Colon (tissue), 2 donors: ENCODE data around the gene MEG3.

Experiments used
- FAIRE-seq: peaks from 2 replicates; lab custom pipeline; 2012; peaks lifted over from hg19 to GRCh38; lab: Jason Lieb, UNC
- donor health status: control.
- donor health status: control.

MEG3 gene

GRCh38 chr14:100825713-100826331 is at the start of gene MEG3:
MEG3 (plus strand) TSS chr14:100826118.
- no peak for FAIRE-seq

GRCh38 chr14:100776681-100777365 is 49.1 kb upstream of the MEG3 start:
- no peak for FAIRE-seq

DNA sequence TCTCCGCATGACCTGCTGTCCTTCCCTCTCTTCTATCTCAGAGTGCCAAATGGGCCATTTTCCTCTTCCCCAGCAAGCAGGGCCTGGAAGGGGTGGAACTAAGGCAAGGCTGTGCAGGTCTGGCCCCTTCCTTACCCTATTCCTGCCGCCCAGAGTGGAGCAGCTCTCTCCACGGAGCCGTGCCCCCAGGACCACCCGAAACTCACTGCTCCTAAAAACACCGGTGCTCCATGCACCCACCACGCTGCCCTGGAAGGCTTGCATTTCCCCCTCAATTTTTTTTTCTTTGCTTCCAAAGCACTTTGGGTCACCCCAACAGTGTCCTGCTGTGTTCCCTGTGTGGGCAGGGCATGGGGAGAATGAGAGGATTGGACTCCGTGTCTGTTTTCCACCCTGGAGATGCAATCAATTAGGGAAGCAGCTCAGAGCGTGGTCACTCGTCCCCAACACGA is 48.5 kb upstream of the MEG3 start:
- FAIRE-seq = no peak

GRCh38 chr14:100777818-100778525 is 47.9 kb upstream of the MEG3 start:
- FAIRE-seq = no peak

GRCh38 chr14:100778526-100778882 is 47.4 kb upstream of the MEG3 start:
- FAIRE-seq = no peak

GRCh38 chr14:100778951-100779690 is 46.8 kb upstream of the MEG3 start:
- FAIRE-seq = no peak

DNA sequence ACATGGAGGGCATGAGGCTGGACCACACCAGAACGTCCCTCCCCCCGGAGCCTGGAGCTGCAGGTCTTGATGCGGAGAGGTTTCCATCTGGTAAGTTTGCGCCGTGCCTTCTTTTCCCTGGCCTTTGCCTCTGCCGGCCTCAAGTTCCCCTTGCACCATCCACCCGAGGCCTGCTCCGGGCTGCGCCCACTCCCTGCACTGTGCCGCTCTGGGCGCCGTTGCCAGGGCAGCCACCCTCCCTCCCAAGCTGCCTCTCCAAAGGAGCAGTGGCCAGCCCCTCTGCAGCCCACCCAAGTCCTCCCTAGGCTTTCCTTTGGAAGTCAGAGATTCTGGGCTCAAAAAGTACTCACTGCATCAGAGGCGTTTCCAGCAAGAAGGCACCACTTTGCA is 46.2 kb upstream of the MEG3 start:
- no peak for FAIRE-seq

- no peak for FAIRE-seq
Measured at GRCh38 chr14:100780246-100780645, 45.7 kb upstream of the MEG3 start.

- FAIRE-seq = no peak
Measured at GRCh38 chr14:100780646-100781355, 45.1 kb upstream of the MEG3 start.

- FAIRE-seq = no peak
Measured at GRCh38 chr14:100781952-100782351, 44.0 kb upstream of the MEG3 start.

GRCh38 chr14:100782516-100783320 is 43.2 kb upstream of the MEG3 start:
- FAIRE-seq = no peak

GRCh38 chr14:100783630-100784370 is 42.1 kb upstream of the MEG3 start:
- FAIRE-seq = no peak

DNA sequence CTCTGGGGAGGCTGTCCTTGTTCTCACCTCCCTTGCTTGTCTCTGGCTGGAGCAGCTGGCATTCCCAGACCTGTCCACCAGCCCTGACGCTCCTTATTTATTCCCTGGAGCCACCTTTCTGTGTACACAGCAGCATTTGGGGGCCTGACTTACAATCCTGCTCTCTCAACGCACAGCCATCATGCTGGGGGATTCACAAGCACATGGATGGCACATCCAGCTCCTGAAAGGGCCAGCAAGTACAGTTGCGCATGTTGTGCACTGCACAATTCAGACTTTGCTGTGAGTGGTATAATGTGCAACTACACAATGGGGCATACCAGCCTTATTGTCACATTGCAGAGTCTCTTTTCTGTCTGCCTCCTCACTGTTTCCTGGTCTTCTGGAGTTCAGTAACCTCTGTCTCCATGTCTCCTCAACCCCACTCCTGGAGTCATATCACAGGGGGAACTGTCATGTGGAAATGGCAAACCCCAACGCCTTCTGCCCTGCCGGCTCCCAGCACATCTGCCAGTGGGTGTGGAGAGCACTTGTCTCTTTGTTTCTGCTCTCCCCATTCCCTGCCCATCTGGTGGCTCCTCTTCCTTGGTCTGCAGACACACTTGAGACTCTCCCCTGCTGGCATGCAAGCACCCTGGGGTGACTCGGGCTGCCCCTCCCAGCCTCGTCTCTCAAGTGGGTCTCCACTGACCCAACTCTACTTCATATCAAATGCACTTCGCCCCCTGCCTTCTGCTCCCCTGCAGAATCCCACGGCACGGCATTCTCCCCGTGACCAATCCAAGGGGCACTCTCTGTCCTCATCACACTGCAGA is 41.2 kb upstream of the MEG3 start:
- FAIRE-seq = no peak

GRCh38 chr14:100785338-100785615 is 40.6 kb upstream of the MEG3 start:
- no peak for FAIRE-seq

DNA sequence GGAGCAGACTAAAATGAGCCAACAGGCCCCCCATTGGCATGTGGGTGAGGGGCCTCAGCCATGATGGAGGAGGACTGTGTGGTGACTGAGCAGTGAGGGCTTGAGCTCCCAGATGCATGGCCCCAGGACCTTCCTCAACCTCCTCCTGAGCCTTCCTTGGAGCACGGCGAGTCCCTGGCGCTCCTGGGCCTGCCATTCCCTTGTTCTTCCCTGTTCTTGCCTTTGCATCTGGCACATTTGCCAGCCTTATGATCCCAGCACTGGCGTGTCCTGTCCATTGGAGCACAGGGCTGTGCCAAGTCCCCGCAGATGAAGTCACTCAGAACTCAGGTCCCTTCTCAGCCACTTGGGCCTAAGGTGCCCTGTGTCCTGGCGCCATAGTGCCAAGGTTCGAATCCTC is 40.3 kb upstream of the MEG3 start:
- FAIRE-seq = no peak

DNA sequence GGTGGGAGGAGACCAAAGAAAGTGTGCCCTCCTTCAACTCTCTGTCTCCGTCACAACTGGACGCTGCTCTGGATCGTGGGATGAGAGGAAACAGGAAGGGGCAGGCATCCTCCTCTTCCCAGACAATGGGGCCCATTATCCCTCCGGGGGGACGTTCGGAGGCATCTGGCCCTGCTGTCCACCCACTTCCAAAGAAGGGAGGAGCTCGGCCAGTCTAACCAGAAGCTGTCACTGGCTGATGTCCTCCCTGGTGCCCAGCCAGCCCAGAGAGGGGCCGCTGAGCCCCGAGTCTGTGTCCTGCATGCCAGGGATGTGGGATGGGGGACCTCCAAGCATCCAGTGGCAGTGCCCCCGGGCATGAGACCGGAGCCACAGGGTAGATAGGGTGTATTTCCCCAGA is 39.8 kb upstream of the MEG3 start:
- no peak for FAIRE-seq

DNA sequence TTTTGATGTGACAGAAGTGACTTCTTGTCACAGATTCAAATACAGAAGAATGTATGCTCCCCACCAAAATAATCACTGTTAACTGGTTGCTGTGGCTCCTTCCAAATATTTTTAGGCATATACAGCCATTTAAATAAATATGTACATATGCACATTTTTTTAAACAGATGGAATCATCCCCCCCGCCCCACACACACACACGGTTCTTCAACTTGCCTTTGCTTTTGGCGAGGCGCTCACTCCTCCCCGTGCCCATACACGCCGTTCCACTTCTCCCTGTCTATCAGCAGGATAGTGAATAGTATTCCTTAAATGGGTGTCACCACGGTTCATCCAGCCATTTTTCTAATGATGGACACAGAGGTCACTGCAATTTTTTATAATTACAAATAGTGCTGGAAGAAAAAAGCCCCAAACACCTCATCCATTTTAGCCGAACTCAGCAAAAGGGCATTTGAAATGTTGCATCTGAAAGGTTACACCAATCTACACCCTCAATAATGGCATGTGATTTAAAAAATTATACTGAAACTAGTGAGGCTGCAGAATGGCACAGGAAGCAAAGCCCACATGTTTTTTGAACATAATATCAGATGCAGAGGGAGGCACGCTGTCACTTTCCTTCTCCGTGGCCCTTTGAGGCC is 39.2 kb upstream of the MEG3 start:
- FAIRE-seq = no peak

- no peak for FAIRE-seq
Measured at GRCh38 chr14:100787659-100788058, 38.3 kb upstream of the MEG3 start.

DNA sequence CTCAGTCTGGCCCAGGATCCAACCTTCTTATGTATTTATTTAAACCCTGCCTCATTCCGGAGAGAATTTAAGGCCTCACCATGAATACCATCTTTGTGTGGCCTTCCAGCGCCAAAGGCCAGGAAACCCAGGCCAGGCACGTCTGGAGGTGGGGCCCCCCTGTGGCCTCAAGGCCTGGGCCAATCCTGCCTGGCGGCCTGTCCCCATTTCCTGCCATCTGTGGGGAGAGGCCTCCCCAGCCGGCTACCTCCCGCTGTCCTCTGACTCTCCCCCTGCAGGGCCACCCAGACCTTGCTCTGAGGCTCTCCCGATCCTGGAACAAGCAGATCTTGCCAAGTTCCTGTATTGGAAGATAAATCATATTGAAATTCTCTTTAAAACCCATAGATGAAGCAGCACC is 37.4 kb upstream of the MEG3 start:
- FAIRE-seq = no peak
